ENCODE measurements around the gene CACNA1I.

CACNA1I gene

GRCh38 chr22:39600491-39601179 lies 30.1 kb downstream of the CACNA1I start:
- DNase-seq: no peak

DNA sequence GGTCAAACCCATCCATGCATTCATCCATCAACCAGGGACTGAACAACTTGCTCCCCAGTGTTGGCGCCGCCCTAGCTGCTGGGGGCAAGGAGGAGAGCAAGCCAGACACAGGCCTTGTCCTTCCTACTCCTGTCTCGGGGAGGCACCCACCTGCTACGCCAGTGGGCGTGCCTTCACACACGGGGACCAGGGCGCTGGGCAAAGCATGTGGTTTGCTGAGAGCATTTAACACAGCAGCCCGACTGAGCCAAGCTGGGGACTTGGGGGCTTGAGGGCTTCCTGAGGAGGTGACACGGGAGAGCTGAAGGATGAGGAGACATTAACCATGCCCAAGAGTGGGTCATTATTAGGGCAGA lies 30.6 kb downstream of the CACNA1I start:
- no peak for DNase-seq

DNA sequence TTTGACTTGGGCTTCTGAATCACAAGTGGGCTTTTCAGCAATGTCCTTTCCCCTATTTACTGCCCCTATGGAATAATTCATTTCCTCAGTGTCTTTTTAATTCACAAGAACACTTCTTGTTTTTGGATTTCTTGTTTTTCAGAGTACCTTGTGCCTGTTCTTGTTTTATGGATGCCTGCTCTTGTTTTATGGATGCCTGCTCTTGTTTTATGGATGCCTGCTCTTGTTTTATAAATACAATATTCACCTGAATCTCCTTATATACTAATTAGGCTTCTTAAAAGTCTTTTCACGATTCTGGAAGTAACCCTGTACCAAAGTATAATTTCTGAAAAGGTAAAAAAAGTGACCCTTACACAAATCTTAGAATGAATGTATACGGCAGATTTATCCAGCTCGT lies 32.8 kb downstream of the CACNA1I start:
- DNase-seq: no peak

DNA sequence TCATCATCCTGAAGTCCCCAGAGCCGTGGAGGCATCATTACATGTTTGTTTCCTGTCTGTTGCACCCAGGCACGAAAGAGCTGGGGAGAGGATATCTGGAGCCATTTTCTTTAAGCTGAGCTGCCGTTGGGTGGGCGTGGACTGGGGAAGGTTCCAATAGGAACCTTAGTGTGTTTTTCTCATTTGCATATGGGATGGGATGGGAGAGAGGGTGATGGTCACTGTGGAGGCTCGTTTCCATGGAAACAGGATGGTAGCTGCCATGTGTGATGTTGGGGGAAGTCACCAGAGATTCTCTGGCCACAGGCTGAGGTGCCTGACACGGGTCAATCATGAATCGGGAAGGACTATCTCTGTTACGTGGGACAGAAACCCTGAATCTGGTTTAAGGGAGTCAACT lies 39.7 kb downstream of the CACNA1I start:
- no peak for DNase-seq

DNA sequence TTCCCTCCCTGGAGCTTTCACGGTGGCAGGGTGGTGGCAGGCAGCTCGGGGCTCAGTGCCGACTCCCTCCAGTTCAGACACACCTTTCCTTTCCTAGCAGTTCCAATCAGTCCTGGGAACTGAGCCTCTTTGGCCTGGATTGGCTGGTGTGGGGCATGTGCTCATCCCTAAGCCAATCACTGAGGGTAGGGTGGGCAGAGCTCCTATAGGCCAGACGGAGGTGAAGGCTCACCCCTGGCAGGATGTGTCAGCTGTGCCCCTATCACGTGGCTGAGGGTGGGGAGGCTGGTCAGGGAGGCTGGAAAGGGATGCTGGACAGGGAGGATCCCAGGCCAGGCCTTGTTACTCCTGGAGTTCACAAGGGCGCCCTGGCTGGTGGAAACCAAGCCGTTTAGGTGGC lies 40.2 kb downstream of the CACNA1I start:
- no peak for DNase-seq

DNA sequence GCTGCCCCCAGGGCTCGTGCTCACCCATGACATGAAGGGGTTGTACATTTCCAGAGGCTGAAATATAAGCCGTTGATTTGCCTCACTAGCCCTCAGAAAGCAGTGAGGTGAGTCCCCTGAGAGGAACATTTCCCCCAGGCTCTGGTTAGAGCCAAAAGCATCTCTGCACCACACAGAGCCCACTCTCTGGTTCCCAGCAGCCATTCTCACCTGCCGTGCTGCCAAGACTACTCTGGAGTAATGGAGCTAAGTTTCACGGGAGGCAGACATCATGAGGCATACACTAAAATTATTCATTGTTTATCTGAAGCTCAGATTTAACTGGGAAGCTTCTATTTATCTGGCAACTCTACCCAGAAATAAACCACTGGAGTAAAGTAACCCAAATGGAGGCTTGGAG lies 40.8 kb downstream of the CACNA1I start:
- no peak for DNase-seq

GRCh38 chr22:39612811-39613548 lies 42.4 kb downstream of the CACNA1I start:
- DNase-seq: peak; percentile 37

- no peak for DNase-seq
These were observed 43.0 kb downstream of the CACNA1I start for GRCh38 chr22:39613549-39613921.

DNA sequence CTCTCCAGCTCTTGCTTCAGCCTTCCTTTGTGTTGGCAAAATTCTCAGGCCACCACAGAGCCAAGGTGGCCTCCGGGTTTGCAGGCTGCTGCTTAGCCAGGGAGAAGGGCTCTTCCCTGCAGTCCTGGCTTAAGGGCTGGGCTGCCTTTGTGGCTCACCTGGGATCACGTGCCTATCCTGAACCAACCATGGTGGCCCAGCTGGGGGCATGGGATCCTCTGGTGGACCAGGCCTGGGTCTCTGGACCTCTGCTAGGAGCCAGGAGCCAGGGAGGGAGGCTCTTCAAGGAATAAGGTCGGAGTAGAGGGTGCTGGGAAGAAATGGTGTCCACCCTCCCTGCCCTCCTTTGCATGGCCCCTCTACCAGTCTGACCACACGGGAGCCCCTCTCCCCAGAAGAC lies 43.9 kb downstream of the CACNA1I start:
- no peak for DNase-seq

DNA sequence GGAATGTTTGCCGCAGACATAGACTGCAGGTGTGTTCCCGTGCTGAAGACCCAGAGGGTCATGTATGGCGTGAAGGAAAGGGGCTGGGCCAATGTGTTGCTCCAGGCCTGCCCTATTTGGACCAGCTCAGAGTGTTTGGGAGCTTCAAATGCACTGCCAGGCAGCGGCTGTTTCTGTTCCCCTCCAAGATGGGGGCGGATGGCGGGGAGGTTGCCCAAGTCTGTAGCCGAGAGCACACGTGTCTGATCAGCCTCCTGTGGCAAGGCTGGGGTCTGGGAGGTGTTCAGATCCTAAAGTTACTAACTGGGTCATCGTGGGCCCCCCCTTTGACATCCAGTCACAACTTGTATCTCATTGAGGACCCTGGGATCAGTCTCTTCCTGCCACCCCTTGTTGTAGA lies 45.5 kb downstream of the CACNA1I start:
- DNase-seq: no peak

GRCh38 chr22:39616781-39617180 lies 46.2 kb downstream of the CACNA1I start:
- DNase-seq: no peak

DNA sequence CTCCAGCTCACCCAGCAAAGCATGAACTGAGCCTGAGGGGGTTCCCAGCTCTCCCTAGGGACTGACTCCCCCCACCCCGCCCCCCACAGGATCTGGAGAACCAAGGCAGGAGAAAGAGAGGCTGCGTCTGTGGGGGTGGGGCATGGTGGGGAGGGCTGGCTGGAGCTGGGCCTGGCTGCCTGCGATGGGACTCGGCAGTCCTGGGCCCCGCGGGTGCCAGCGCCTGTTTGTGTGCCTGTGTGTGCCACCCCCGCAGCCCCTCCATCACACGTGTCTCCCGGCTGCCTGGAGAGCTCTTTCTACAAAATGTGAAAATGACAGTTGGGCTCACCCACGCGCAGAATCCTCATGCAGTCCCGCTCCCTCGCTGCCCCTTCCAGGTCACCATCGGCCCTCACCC lies 46.8 kb downstream of the CACNA1I start:
- no peak for DNase-seq

DNA sequence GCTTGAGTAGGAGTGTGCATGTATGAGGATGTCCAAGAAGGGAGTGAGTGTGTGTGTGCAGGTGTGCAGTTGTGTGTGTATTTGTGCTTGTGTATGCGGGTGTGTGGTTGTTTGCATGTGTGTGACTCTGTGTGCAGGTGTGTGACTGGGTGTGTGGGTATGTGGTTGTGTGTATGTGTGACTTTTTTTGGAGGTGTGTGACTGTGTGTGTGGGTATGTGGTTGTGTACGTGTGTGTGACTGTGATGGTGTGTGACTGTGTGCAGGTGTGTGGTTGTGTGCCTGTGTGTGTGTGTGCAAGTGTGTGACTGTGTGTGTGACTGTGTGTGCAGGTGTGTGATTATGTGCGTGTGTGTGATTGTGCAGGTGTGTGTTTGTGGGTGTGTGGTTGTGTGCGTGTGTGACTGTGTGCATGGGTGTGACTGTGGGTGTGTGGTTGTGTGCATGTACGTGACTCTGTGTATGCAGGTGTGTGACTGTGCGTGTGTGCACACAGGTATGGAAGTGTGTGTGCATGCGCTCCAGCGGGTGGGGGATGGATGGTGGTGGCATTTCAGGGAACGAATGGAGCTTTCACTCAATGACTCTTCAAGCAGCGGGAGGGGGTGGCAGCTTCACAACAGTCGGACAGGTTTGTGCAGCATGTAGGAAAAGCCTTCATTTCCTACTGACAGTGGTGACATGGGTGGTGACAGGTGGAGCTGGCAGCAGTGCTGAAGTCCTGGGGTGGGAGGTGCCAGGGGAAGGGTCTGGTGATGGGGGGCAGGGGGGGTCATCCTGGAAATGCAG lies 47.6 kb downstream of the CACNA1I start:
- DNase-seq: no peak

GRCh38 chr22:39618996-39619530 lies 48.5 kb downstream of the CACNA1I start:
- no peak for DNase-seq

DNA sequence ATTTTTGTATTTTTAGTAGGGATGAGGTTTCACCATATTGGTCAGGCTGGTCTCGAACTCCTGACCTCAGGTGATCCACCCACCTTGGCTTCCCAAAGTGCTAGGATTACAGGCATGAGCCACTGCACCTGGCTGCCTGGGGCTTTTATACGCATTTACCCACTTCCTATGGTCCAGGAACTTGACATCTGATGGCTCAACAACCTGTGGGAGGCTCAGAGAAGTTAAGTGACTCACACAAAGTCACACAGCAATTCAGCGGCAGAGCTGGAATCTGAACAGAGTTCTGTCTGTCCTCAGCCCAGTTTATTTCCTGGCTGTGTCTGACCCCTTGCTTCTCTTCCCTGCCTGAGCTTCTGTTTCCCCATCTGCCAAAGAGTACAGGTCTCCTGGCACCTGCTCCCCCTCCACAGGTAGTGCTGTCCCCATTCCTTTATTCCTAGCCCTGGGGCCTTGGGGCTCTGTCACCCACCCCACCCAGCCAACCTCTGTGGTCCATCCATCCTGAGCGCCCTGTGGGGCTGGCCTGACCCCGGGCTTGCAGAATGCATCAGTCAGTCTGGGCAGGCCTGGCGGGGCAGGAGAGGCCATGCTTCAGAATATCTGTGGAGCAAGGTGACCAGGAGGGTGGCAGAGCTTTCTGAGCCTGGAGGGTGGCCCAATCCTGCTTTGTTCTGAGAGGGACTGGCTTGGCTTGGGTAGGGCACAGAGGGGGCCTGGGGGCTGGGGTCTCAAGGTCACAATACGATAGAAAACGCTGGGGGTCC lies 50.6 kb downstream of the CACNA1I start:
- no peak for DNase-seq

- no peak for DNase-seq
These were observed 51.3 kb downstream of the CACNA1I start for GRCh38 chr22:39621826-39622225.

DNA sequence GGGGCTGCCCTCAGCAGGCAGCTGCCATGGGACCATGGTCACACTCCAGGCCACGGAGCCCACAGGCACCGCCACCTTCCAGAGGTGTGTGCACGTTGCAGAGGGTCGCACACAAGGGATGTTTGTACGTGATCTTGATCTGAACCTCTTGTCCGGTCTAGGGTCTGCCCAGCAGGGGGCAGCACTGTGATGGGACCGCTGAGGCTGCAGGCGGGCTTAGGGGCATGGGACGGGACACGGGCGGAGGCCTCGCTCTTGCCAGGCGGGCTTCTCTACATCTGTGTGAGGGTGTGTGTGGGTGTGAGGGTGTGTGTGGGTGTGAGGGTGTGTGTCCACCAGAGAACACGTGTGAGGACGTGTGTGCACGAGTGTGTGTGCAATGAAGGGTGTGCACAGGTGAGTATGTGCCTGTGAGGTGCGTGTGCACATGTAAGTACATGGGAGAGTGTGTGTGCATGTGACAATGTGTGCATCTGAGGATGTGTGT lies 52.4 kb downstream of the CACNA1I start:
- peak; percentile 83 for DNase-seq

DNA sequence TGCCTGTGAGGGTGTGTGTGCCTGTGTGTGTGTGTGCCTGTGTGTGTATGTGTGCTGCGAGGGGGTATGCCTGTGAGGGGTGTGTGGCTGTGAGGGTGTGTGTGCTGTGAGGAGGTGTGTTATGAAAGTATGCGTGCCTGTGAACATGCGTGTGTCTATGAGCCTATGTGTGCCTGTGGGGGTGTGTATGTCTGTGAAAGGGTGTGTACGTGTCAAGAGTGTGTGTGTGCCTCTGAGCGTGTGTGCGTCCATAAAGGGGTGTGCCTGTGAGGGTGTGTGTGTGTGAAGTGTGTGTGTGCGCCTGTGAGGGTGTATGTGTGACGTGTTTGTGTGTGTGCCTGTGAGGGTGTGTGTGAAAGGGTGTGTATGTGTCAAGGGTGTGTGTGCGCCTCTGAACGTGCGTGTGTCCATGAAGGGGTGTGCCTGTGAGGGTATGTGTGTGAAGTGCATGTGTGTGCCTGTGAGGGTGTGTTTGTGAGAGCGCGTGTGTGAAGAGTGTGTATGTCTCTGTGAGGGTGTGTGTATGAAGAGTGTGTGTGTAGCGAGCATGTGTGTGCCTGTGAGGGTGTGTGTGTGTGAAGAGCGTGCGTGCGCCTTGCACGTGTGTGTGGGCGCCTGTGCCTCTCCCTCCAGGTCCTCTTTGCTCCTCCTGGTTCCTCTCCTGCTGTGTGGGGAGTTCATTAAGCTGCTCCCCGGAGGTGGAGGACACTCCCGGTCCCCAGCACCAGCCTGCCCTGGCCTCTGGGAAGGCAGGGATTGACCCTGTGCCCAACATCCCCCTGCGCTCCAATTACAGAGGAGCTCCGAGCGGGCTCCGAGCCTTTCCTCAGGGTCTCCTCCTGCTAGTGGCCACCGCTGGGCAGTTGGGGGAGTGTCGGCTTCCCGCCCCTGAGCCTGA lies 53.3 kb downstream of the CACNA1I start:
- no peak for DNase-seq

GRCh38 chr22:39624501-39624821 lies 53.9 kb downstream of the CACNA1I start:
- no peak for DNase-seq

- no peak for DNase-seq
These were observed 55.3 kb downstream of the CACNA1I start for GRCh38 chr22:39625569-39626537.

GRCh38 chr22:39627208-39627607 lies 56.7 kb downstream of the CACNA1I start:
- no peak for DNase-seq

Measured in CD4-positive, alpha-beta T cell treated with Interleukin-6 for 4 hours (primary cell).